Astrocyte (in vitro differentiated cells and primary cell): ENCODE measurements around the gene SNX10. TPM values are rescaled to one million over a fixed set of nuclear protein-coding genes. Genes with fewer than 3 reads are reported as not detected.

Experiments used
- DNase-seq: peaks from one replicate; pipeline ENCODE4 v3.0.0-alpha.2; 2010; ENCODE audit warnings: low read depth
- FAIRE-seq: peaks from 2 replicates; lab custom pipeline; 2011; peaks lifted over from hg19 to GRCh38; lab: Jason Lieb, UNC
- H2AFZ ChIP-seq: 2 replicates; pipeline ENCODE4 v1.6.0; 2012; ENCODE audit warnings: low read depth, low read length, inconsistent platforms
- H3K27ac ChIP-seq: 2 replicates; pipeline ENCODE4 v1.5.1; 2011; ENCODE audit warnings: low read depth, low read length, inconsistent platforms
- H3K27me3 ChIP-seq: 2 replicates; pipeline ENCODE4 v1.6.0; 2011; ENCODE audit warnings: low read length, inconsistent platforms; ENCODE audit not compliant: insufficient read depth
- H3K36me3 ChIP-seq: 2 replicates; pipeline ENCODE4 v1.5.1; 2011; ENCODE audit warnings: low read length, inconsistent platforms; ENCODE audit not compliant: insufficient read depth
- H3K4me1 ChIP-seq: 2 replicates; pipeline ENCODE4 v1.5.1; 2011; ENCODE audit warnings: low read length, inconsistent platforms; ENCODE audit not compliant: insufficient read depth
- H3K4me2 ChIP-seq: 2 replicates; pipeline ENCODE4 v1.6.0; 2012; ENCODE audit warnings: low read length, inconsistent platforms
- H3K4me3 ChIP-seq: 2 replicates; pipeline ENCODE4 v1.5.1; 2011; ENCODE audit warnings: low read depth, mild to moderate bottlenecking, low read length, inconsistent platforms; ENCODE audit not compliant: insufficient read depth
- H3K79me2 ChIP-seq: 2 replicates; pipeline ENCODE4 v1.6.0; 2012; ENCODE audit warnings: mild to moderate bottlenecking, low read length, inconsistent platforms; ENCODE audit not compliant: insufficient read depth
- H3K9ac ChIP-seq: 2 replicates; pipeline ENCODE4 v1.6.0; 2012; ENCODE audit warnings: mild to moderate bottlenecking, low read length, inconsistent platforms
- H3K9me3 ChIP-seq: 2 replicates; pipeline ENCODE4 v1.5.1; 2012; ENCODE audit warnings: low read depth, mild to moderate bottlenecking, low read length, inconsistent platforms; ENCODE audit not compliant: insufficient read depth
- H4K20me1 ChIP-seq: 2 replicates; pipeline ENCODE4 v1.6.0; 2012; ENCODE audit warnings: low read length, inconsistent platforms; ENCODE audit not compliant: insufficient read depth
- H3K27ac Mint-ChIP-seq: one replicate; pipeline ENCODE4 v1.8.0; 2021; ENCODE audit warnings: mild to moderate bottlenecking, mixed read lengths; ENCODE audit not compliant: unreplicated experiment
- H3K27me3 Mint-ChIP-seq: one replicate; pipeline ENCODE4 v1.8.0; 2021; ENCODE audit warnings: low read depth, mixed read lengths; ENCODE audit not compliant: unreplicated experiment
- H3K36me3 Mint-ChIP-seq: one replicate; pipeline ENCODE4 v1.8.0; 2021; ENCODE audit warnings: low read depth, mixed read lengths; ENCODE audit not compliant: unreplicated experiment
- H3K4me1 Mint-ChIP-seq: one replicate; pipeline ENCODE4 v1.8.0; 2021; ENCODE audit warnings: low read depth, mixed read lengths; ENCODE audit not compliant: unreplicated experiment
- H3K4me3 Mint-ChIP-seq: one replicate; pipeline ENCODE4 v1.8.0; 2021; ENCODE audit warnings: mild to moderate bottlenecking, moderate library complexity, mixed read lengths; ENCODE audit not compliant: unreplicated experiment
- H3K9me3 Mint-ChIP-seq: one replicate; pipeline ENCODE4 v1.8.0; 2021; ENCODE audit warnings: mild to moderate bottlenecking, mixed read lengths; ENCODE audit not compliant: unreplicated experiment
- CTCF ChIP-seq: IDR thresholded peaks from 2 replicates; pipeline ENCODE4 v1.5.1; 2011; ENCODE audit warnings: low read depth, mild to moderate bottlenecking, inconsistent platforms, low read length, moderate library complexity; ENCODE audit not compliant: insufficient read depth
- EZH2 ChIP-seq: IDR thresholded peaks from 2 replicates; pipeline ENCODE4 v1.6.1; 2012; ENCODE audit warnings: mild to moderate bottlenecking, low read length, inconsistent platforms; ENCODE audit not compliant: insufficient read depth
- total RNA-seq: library from RNA; stranded (reverse); gene quantifications from 2 replicates; pipeline ENCODE4 v1.2.1, GENCODE V29; 2021

The SNX10 gene
- total RNA-seq, 1 donor from 2014 or later = 5.4 TPM

- no peak for TF ChIP-seq CTCF
- Histone ChIP-seq H3K4me1 (no peaks in the 10 kb centered on the region), H2AFZ (no peak overlapping the region), H3K4me2 (no peak overlapping the region), H3K27ac (no peak overlapping the region), H3K27me3 (no peaks in the 10 kb centered on the region), H3K9ac (no peak overlapping the region), H3K4me3 (no peak overlapping the region), H4K20me1 (no peaks in the 10 kb centered on the region), H3K36me3 (no peaks in the 10 kb centered on the region), H3K79me2 (no peaks in the 10 kb centered on the region), H3K9me3 (no peaks in the 10 kb centered on the region)
- H3K27me3 Mint-ChIP-seq = no peaks in the 10 kb centered on the region
- no peaks in the 10 kb centered on the region for H3K36me3 Mint-ChIP-seq
- no peak overlapping the region for H3K27ac Mint-ChIP-seq
- peaks cover 10% of the 10 kb centered on the region for H3K4me1 Mint-ChIP-seq
- no peak overlapping the region for H3K4me3 Mint-ChIP-seq
- DNase-seq = no peak
- H3K9me3 Mint-ChIP-seq = no peaks in the 10 kb centered on the region
- FAIRE-seq = no peak
These were observed 57.6 kb downstream of the SNX10 start for GRCh38 chr7:26349005-26349915.

DNA sequence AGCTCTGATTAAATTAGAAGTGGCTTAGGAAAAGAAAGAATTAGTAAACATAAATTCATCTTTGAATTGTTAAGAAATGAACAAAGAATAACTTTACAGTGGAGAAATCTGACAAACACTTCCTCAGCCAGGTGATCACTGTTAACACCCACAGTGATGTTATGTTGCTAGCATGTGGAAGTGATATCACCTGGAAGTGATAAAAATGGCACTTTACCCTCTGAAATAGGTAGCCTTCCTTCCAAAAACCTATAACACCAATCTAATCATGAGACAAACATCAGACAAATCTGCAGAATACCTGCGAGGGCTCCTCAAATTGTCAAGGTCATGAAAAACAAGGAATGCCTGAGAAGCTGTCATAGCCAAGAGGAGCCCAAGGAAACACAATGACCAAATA is 59.5 kb downstream of the SNX10 start:
- no peaks in the 10 kb centered on the region for H4K20me1 ChIP-seq
- Mint-ChIP-seq H3K9me3 (no peaks in the 10 kb centered on the region), H3K27ac (no peak overlapping the region), H3K4me3 (no peak overlapping the region), H3K4me1 (peaks cover 10% of the 10 kb centered on the region), H3K36me3 (no peaks in the 10 kb centered on the region), H3K27me3 (no peaks in the 10 kb centered on the region)
- FAIRE-seq (no peak), DNase-seq (no peak)
- H3K4me3 ChIP-seq = no peak overlapping the region
- H3K27me3 ChIP-seq = no peaks in the 10 kb centered on the region
- H3K27ac ChIP-seq = no peak overlapping the region
- no peaks in the 10 kb centered on the region for H3K4me1 ChIP-seq
- H3K36me3 ChIP-seq = no peaks in the 10 kb centered on the region
- no peaks in the 10 kb centered on the region for H3K79me2 ChIP-seq
- TF ChIP-seq EZH2 (no peak), CTCF (no peak)
- no peak overlapping the region for H2AFZ ChIP-seq
- no peaks in the 10 kb centered on the region for H3K9me3 ChIP-seq
- no peak overlapping the region for H3K9ac ChIP-seq
- H3K4me2 ChIP-seq = no peak overlapping the region

DNA sequence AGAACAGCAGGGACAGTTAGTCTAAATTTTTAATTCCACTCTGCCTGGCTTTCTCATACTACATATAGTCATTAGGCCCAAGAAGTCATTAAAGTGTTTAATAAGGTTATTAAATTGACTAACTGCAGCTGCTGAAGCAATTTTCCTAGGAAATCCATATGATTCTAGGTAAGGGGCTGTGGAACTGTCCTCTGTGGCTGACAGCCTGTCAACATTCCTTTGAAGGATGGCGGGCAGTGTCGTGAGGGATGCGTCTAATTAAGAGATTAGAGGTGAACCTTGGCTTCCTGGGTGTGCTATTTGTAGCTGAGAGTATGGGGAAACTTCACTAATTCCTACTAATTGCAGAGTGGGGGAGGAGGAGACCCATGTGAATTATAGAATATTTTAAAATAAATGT is 64.6 kb downstream of the SNX10 start:
- Histone ChIP-seq H3K4me3 (no peak overlapping the region), H3K36me3 (no peaks in the 10 kb centered on the region), H3K9me3 (no peaks in the 10 kb centered on the region), H3K27ac (no peak overlapping the region), H3K79me2 (no peaks in the 10 kb centered on the region), H3K9ac (no peak overlapping the region), H3K4me1 (no peaks in the 10 kb centered on the region), H2AFZ (no peak overlapping the region), H4K20me1 (no peaks in the 10 kb centered on the region), H3K27me3 (no peaks in the 10 kb centered on the region), H3K4me2 (no peak overlapping the region)
- TF ChIP-seq CTCF (no peak), EZH2 (no peak)
- Mint-ChIP-seq H3K4me3 (no peak overlapping the region), H3K9me3 (no peaks in the 10 kb centered on the region), H3K27me3 (no peaks in the 10 kb centered on the region), H3K4me1 (no peaks in the 10 kb centered on the region), H3K27ac (no peak overlapping the region), H3K36me3 (no peaks in the 10 kb centered on the region)
- DNase-seq (no peak), FAIRE-seq (no peak)
